Bronchial epithelial cell (primary cell): ENCODE results near the gene PARP8. TPM values are rescaled to one million over a fixed set of nuclear protein-coding genes. Genes with fewer than 3 reads are reported as not detected.

Source experiments
- DNase-seq: peaks from one replicate; pipeline ENCODE4 v3.0.0-alpha.2; 2010; ENCODE audit warnings: low read depth
- FAIRE-seq: peaks from 2 replicates; lab custom pipeline; 2011; peaks lifted over from hg19 to GRCh38; lab: Jason Lieb, UNC
- H3K27me3 ChIP-seq: 2 replicates; pipeline ENCODE4 v1.5.1; 2011; ENCODE audit warnings: low read length; ENCODE audit not compliant: control insufficient read depth, insufficient read depth
- H3K36me3 ChIP-seq: 2 replicates; pipeline ENCODE4 v1.5.1; 2011; ENCODE audit warnings: low read length; ENCODE audit not compliant: control insufficient read depth, insufficient read depth
- H3K4me3 ChIP-seq: 2 replicates; pipeline ENCODE4 v1.5.1; 2011; ENCODE audit warnings: mild to moderate bottlenecking, low read depth, low read length, control low read depth
- total RNA-seq: library from RNA; depleted of rRNA; stranded (reverse); fragments of >200 nt; gene quantifications from 2 replicates; pipeline ENCODE4 v1.2.1, GENCODE V29; 2014
- TF ChIP-seq, protein P1 (sequence below): IDR thresholded peaks from 2 replicates; pipeline ENCODE4 v1.5.1; 2011; ENCODE audit warnings: mild to moderate bottlenecking, moderate library complexity, low read length, control low read depth, inconsistent platforms; ENCODE audit not compliant: insufficient read depth, severe bottlenecking

Gene PARP8
- total RNA-seq, 1 donor from 2014 or later = 14.5 TPM

DNA sequence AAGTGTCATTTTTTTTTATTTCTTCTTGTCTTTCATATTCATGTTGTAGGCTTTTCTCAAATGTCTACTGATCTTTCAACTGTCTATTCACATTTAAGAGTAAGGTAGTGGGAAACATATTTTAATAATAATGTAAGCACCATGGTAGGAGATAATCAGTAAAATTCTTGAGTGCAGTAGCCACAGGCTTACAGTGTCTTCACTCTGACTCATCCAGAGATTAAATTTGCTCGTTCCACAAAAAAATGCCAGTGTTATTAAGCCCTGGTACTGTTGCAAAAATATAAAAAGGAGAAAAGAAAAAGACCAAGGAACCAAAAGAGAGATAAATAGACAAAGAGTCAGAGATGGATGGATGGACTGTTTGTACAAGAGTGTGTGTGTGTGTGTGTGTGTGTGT lies 43.0 kb downstream of the PARP8 start:
- DNase-seq = no peak

DNA sequence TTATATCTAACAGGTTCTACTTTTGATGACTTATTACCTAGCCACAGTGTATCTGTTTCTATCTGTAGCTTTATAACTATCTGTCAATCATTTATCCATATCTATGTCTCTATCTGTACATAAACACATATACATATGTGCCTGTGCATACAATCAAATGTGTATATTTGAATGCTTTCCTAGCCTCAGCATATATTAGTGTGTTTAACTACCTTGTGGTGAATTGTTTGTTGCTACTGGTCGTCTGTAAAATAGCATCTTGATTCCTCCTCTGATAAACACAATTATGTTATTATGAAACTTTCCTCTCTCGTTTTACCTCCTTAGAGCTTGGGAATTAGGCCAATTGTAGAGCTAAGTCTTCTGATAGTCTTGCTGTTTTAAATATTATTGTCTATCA lies 44.4 kb downstream of the PARP8 start:
- no peak for FAIRE-seq
- no peaks in the 10 kb centered on the region for H3K27me3 ChIP-seq
- no peak overlapping the region for H3K4me3 ChIP-seq
- DNase-seq = no peak
- TF ChIP-seq, protein P1, sequence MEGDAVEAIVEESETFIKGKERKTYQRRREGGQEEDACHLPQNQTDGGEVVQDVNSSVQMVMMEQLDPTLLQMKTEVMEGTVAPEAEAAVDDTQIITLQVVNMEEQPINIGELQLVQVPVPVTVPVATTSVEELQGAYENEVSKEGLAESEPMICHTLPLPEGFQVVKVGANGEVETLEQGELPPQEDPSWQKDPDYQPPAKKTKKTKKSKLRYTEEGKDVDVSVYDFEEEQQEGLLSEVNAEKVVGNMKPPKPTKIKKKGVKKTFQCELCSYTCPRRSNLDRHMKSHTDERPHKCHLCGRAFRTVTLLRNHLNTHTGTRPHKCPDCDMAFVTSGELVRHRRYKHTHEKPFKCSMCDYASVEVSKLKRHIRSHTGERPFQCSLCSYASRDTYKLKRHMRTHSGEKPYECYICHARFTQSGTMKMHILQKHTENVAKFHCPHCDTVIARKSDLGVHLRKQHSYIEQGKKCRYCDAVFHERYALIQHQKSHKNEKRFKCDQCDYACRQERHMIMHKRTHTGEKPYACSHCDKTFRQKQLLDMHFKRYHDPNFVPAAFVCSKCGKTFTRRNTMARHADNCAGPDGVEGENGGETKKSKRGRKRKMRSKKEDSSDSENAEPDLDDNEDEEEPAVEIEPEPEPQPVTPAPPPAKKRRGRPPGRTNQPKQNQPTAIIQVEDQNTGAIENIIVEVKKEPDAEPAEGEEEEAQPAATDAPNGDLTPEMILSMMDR = no peak
- no peaks in the 10 kb centered on the region for H3K36me3 ChIP-seq

More for the DNA sequence above, 43.0 kb downstream of the PARP8 start:
- Histone ChIP-seq H3K27me3 (no peaks in the 10 kb centered on the region), H3K36me3 (no peaks in the 10 kb centered on the region), H3K4me3 (no peak overlapping the region)
- TF ChIP-seq, protein P1 = no peak
- FAIRE-seq = no peak

DNA sequence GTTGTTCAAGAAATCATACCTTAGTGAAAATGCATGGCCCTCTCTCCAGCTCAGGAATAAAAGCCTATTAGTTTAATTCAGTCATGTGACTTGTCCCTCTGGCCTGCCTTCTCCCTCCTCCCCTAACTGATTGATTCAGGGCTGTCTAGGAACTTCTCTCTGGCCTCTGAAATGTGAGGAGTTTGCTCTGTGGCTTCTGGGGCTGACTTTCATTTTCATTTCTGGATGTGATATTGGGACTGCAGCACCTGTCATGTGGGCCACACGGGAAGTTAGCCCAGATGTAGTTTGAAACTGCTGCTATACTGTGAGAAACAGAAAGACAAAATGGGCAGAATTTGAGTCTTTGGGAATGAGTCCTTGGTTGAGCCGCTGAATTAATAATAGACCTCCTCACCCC lies 44.8 kb downstream of the PARP8 start:
- no peaks in the 10 kb centered on the region for H3K27me3 ChIP-seq
- TF ChIP-seq, protein P1 = no peak
- FAIRE-seq (no peak), DNase-seq (no peak)
- no peaks in the 10 kb centered on the region for H3K36me3 ChIP-seq
- H3K4me3 ChIP-seq = no peak overlapping the region

DNA sequence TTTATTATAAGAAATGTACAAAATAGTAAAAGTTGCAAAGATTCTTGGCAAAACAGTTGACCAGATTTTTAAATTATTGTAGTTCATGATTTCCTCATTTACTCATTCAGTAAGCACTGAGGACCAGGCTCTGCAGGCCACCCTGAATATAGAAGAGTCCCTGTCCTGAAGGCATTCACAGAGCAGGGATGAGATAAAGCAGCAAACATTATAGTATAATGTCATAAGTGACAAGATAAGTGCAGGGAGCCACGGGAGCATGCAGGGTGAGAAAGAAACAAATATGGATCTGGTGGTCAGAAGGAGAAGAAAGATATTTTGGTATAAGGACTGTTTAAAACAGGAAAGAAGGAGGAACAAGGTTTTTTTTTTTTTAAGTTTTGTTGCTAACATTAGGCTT lies 46.0 kb downstream of the PARP8 start:
- TF ChIP-seq, protein P1 = no peak
- FAIRE-seq (no peak), DNase-seq (no peak)
- no peaks in the 10 kb centered on the region for H3K36me3 ChIP-seq
- H3K27me3 ChIP-seq = no peaks in the 10 kb centered on the region
- H3K4me3 ChIP-seq = no peak overlapping the region

DNA sequence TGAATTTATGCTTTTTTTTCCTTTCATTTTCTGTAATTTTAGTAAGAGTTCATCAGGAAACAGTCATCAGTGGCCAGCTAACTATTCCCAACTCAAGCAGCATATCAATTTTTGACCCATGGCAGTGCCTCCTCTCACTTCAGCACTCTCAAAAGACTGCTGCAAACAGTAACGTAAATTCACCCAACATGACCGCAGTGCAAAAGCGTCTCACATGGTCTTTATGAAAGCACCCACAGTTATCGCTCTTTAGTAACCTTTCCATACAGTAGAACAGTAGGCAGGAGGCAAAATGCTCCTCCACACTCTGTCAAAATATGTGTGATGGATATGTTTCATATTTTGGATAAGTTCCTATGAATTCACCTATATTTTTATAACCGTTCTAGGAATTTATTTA lies 48.6 kb downstream of the PARP8 start:
- TF ChIP-seq, protein P1 = no peak
- no peak for FAIRE-seq
- no peaks in the 10 kb centered on the region for H3K36me3 ChIP-seq
- no peak for DNase-seq
- H3K27me3 ChIP-seq = no peaks in the 10 kb centered on the region
- H3K4me3 ChIP-seq = no peak overlapping the region

DNA sequence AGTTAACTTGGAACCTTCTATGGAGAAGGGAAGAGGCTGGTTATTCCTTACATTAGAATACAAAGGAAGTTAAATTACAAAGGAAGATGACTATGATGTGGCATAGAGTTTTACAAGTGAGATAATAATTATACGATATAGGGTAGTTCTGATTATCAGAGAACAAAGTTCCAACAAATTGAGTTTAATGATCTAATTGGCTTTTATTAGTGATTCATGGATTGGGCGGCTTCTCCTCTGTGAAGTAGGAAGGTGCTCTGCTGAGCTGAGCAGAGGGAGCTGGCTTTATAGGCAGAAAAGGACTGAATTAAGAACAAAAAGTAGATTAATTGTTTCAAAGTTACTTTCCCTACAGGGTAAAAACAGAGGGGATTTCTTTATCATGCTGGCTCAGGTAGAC lies 49.7 kb downstream of the PARP8 start:
- Histone ChIP-seq H3K36me3 (no peaks in the 10 kb centered on the region), H3K27me3 (no peaks in the 10 kb centered on the region), H3K4me3 (no peak overlapping the region)
- TF ChIP-seq, protein P1 = no peak
- FAIRE-seq = no peak
- no peak for DNase-seq
